GM12878 (cell line): ENCODE data around the gene AP2A2. TPM values are rescaled to one million over a fixed set of nuclear protein-coding genes. Genes with fewer than 3 reads are reported as not detected.

Experiments used
- ATAC-seq: fragments of 200-7000 bp; cut with Tn5 transposase; 3 replicates; pipeline ENCODE4 v1.9.1; 2020; ENCODE audit warnings: mild to moderate bottlenecking, moderate library complexity
- BruUV-seq: library from RNA; stranded (reverse); fragments of 400-500 nt; replicated peaks from 2 replicates; lab custom pipeline; 2021; lab: Mats Ljungman, UMichigan
- CTCF ChIA-PET: fragments of 300-600 bp; sonication (Branson Sonifier 250); formaldehyde crosslinking; extraction: SDS; loops from one replicate; lab custom pipeline; 2021; ENCODE audit warnings: inconsistent platforms; lab: Yijun Ruan, JAX
- POLR2A ChIA-PET: fragments of 350-600 bp; formaldehyde crosslinking; extraction: SDS; loops from one replicate; lab custom pipeline; 2021; ENCODE audit warnings: inconsistent platforms; lab: Charles Lee
- RAD21 ChIA-PET: fragments of 300-600 bp; sonication (Branson Sonifier 250); formaldehyde crosslinking; loops from one replicate; lab custom pipeline; 2023; ENCODE audit warnings: antibody characterized with exemption; ENCODE audit not compliant: unreplicated experiment; lab: Charles Lee
- SMC1A ChIA-PET: fragments of 300-600 bp; sonication (Branson Sonifier 250); formaldehyde crosslinking; loops from one replicate; lab custom pipeline; 2023; ENCODE audit not compliant: unreplicated experiment, uncharacterized antibody; lab: Charles Lee
- DNase-seq: peaks from one replicate; pipeline ENCODE4 v3.0.0-alpha.2; 2011; ENCODE audit warnings: low read depth, low spot score
- FAIRE-seq: peaks from 3 replicates; lab custom pipeline; 2011; peaks lifted over from hg19 to GRCh38; lab: Jason Lieb, UNC
- H2AFZ ChIP-seq: 2 replicates; pipeline ENCODE4 v1.6.0; 2011; ENCODE audit warnings: low read depth, low read length, control low read depth; ENCODE audit not compliant: control insufficient read depth
- H3K27ac ChIP-seq: 2 replicates; pipeline ENCODE4 v1.5.1; 2011; ENCODE audit warnings: control low read depth; ENCODE audit not compliant: control insufficient read depth, insufficient read depth
- H3K27me3 ChIP-seq, 2 experiments: replicated peaks in 1 of 2; 2 replicates each; pipeline versions ENCODE4 v1.6.0 to v1.6.1; 2011; ENCODE audit warnings: low read length in 1 of 2; ENCODE audit not compliant: control insufficient read depth in 2 of 2, insufficient read depth in 2 of 2
- H3K36me3 ChIP-seq, 2 experiments: 2 replicates each; pipeline ENCODE4 v1.5.1; 2011; ENCODE audit warnings: low read length in 1 of 2; ENCODE audit not compliant: control insufficient read depth in 2 of 2, insufficient read depth in 2 of 2
- H3K4me1 ChIP-seq: 2 replicates; pipeline ENCODE4 v1.6.1; 2011; ENCODE audit warnings: mild to moderate bottlenecking, low read length, moderate library complexity, mixed read lengths; ENCODE audit not compliant: control insufficient read depth, insufficient read depth
- H3K4me2 ChIP-seq: 2 replicates; pipeline ENCODE4 v1.6.0; 2011; ENCODE audit warnings: control low read depth; ENCODE audit not compliant: control insufficient read depth, insufficient read depth
- H3K4me3 ChIP-seq: fragments of 200-600 bp; sonication (generic); 2 replicates; pipeline ENCODE4 v1.5.1; 2016
- H3K79me2 ChIP-seq: 2 replicates; pipeline ENCODE4 v1.6.0; 2011; ENCODE audit warnings: low read length; ENCODE audit not compliant: control insufficient read depth, insufficient read depth
- H3K9ac ChIP-seq: 2 replicates; pipeline ENCODE4 v1.8.0; 2011; ENCODE audit warnings: low read length, control low read depth, mixed read lengths; ENCODE audit not compliant: control insufficient read depth, insufficient read depth
- H3K9me3 ChIP-seq: replicated peaks from 3 replicates; pipeline ENCODE4 v1.5.1; 2011; ENCODE audit warnings: mild to moderate bottlenecking, low read length; ENCODE audit not compliant: control insufficient read depth, insufficient read depth
- H4K20me1 ChIP-seq: 2 replicates; pipeline ENCODE4 v1.6.0; 2011; ENCODE audit not compliant: control insufficient read depth, insufficient read depth
- ATF2 ChIP-seq: IDR thresholded peaks from 2 replicates; pipeline ENCODE4 v1.6.1; 2012; ENCODE audit warnings: low read length, inconsistent platforms
- BCL11A ChIP-seq: IDR thresholded peaks from 2 replicates; pipeline ENCODE4 v1.6.1; 2011; ENCODE audit warnings: low read depth, low read length
- HDAC2 ChIP-seq: fragments of 200-600 bp; sonication (generic); IDR thresholded peaks from 2 replicates; pipeline ENCODE4 v1.6.1; 2017
- IRF5 ChIP-seq: fragments of 450-650 bp; IDR thresholded peaks from 2 replicates; pipeline ENCODE4 v1.6.1; 2017; ENCODE audit warnings: borderline replicate concordance
- KAT2A ChIP-seq: conservative IDR thresholded peaks from 2 replicates; pipeline ENCODE4 v1.6.1; 2011; ENCODE audit warnings: low read depth, low read length; ENCODE audit not compliant: control insufficient read depth
- KLF5 ChIP-seq: fragments of 450-650 bp; IDR thresholded peaks from 2 replicates; pipeline ENCODE4 v1.6.1; 2014; ENCODE audit warnings: mild to moderate bottlenecking; ENCODE audit not compliant: partially characterized antibody
- MYB ChIP-seq: fragments of 150-350 bp; IDR thresholded peaks from 2 replicates; pipeline ENCODE4 v1.6.1; 2014; ENCODE audit warnings: mild to moderate bottlenecking, low read depth, low read length, borderline replicate concordance
- NFYA ChIP-seq: IDR thresholded peaks from 2 replicates; pipeline ENCODE4 v1.6.1; 2011; ENCODE audit warnings: low read depth, mild to moderate bottlenecking, low read length, improper control_type of control experiment, borderline replicate concordance
- NR2F1 ChIP-seq: fragments of 450-650 bp; conservative IDR thresholded peaks from 2 replicates; pipeline ENCODE4 v1.6.1; 2017; ENCODE audit warnings: mild to moderate bottlenecking
- PAX8 ChIP-seq: fragments of 450-650 bp; IDR thresholded peaks from 2 replicates; pipeline ENCODE4 v1.6.1; 2017; ENCODE audit warnings: mild to moderate bottlenecking, moderate library complexity
- RAD51 ChIP-seq: fragments of 450-650 bp; IDR thresholded peaks from 2 replicates; pipeline ENCODE4 v1.6.1; 2016; ENCODE audit warnings: moderate library complexity, mild to moderate bottlenecking, inconsistent platforms
- SMAD5 ChIP-seq: IDR thresholded peaks from 2 replicates; pipeline ENCODE4 v1.6.1; 2016; ENCODE audit warnings: antibody characterized with exemption, low read depth
- SPI1 ChIP-seq: IDR thresholded peaks from 2 replicates; pipeline ENCODE4 v1.6.1; 2011; ENCODE audit warnings: low read depth, mild to moderate bottlenecking, low read length, moderate library complexity, borderline replicate concordance; ENCODE audit not compliant: insufficient read depth
- SREBF1 ChIP-seq: IDR thresholded peaks from 2 replicates; pipeline ENCODE4 v1.6.1; 2012; ENCODE audit warnings: mild to moderate bottlenecking, low read length
- TAF1 ChIP-seq: IDR thresholded peaks from 2 replicates; pipeline ENCODE4 v1.6.1; 2011; ENCODE audit warnings: mild to moderate bottlenecking, low read depth, low read length, borderline replicate concordance
- YBX1 ChIP-seq: fragments of 450-650 bp; IDR thresholded peaks from 2 replicates; pipeline ENCODE4 v1.6.1; 2016; ENCODE audit warnings: antibody characterized with exemption
- YY1 ChIP-seq: IDR thresholded peaks from 2 replicates; pipeline ENCODE4 v1.6.1; 2011; ENCODE audit warnings: low read depth, mild to moderate bottlenecking, low read length
- WGBS: methylation state at CpG from one replicate; pipeline ENCODE4 v1.1.6; 2016; ENCODE audit warnings: low lambda C conversion rate; ENCODE audit not compliant: insufficient replicate concordance, insufficient coverage; ENCODE audit errors: missing lambda C conversion rate; 5-methylcytosine and 5-hydroxymethylcytosine counted together
- in situ Hi-C: fragments of 300-500 bp; cut with MboI; formaldehyde crosslinking; loops from 9 replicates; pipeline ENCODE4 v1.14.3; 2018; ENCODE audit warnings: mixed read lengths
- intact Hi-C: fragments of 100-400 bp; cut with micrococcal nuclease; formaldehyde crosslinking; loops from one replicate; pipeline ENCODE4 v1.14.2; 2022; ENCODE audit not compliant: unreplicated experiment
- polyA plus RNA-seq, 11 experiments: library from polyadenylated mRNA; depleted of rRNA in 4 of 11; unstranded in 6 of 11; stranded (reverse) in 5 of 11; fragments of >200 nt; fragmentation: Nextera tagmentation in 4 of 11; fragmentation: Illumina TruSeq in 1 of 11; extraction: Ambion mirVana in 4 of 11; extraction: Trizol in 1 of 11; gene quantifications; 1 replicate in 1 of 11; 2 replicates in 10 of 11; pipeline versions ENCODE4 v1.2.1 to v1.2.3, GENCODE V29; 2011 to 2016; ENCODE audit warnings: inconsistent platforms in 2 of 11, missing spikeins in 2 of 11, low read depth in 1 of 11
- total RNA-seq, 4 experiments: library from RNA; depleted of rRNA in 3 of 4; stranded (reverse); fragments of >200 nt in 3 of 4; fragmentation: Illumina TruSeq in 1 of 4; extraction: Trizol in 1 of 4; gene quantifications; 2 replicates each; pipeline versions ENCODE4 v1.2.1 to v1.2.3, GENCODE V29; 2013 to 2021

The AP2A2 gene
- total and polyA plus RNA-seq, 10 of the 15 experiments (the other 5 are each of a cell fraction or from before 2014, with no cell fraction given): 0.58 to 48.8 (median 18.2) TPM

GRCh38 chr11:914204-914603 is 11.5 kb upstream of the AP2A2 start:
- ATAC-seq (no peak), FAIRE-seq (no peak), DNase-seq (no peak)
- peaks cover 14% of the 10 kb centered on the region for H3K79me2 ChIP-seq
- WGBS: 41% methylated on average over 5 of the region's 5 CpGs
- H3K9ac ChIP-seq: no peak overlapping the region
- no peak overlapping the region for H3K4me3 ChIP-seq
- no peaks in the 10 kb centered on the region for H4K20me1 ChIP-seq
- no peak for TF ChIP-seq SMAD5
- TF ChIP-seq RAD51: no peak
- TF ChIP-seq SREBF1: no peak
- TF ChIP-seq NFYA: no peak
- no peak for TF ChIP-seq NR2F1
- TF ChIP-seq IRF5: no peak
- TF ChIP-seq TAF1: no peak
- no peak for TF ChIP-seq PAX8
- no peak for TF ChIP-seq HDAC2
- no peak for TF ChIP-seq YBX1
- no peak for TF ChIP-seq MYB
- no peak for TF ChIP-seq KAT2A
- no peak for TF ChIP-seq SPI1
- TF ChIP-seq BCL11A: no peak
- no peak for TF ChIP-seq KLF5
- TF ChIP-seq ATF2: no peak
- no peak for TF ChIP-seq YY1
- CTCF ChIA-PET: no interaction called here
- H2AFZ ChIP-seq: no peak overlapping the region
- POLR2A ChIA-PET: no interaction called here
- H3K4me2 ChIP-seq: no peak overlapping the region
- SMC1A ChIA-PET: no interaction called here
- H3K4me1 ChIP-seq: peaks cover 4% of the 10 kb centered on the region
- H3K27me3 ChIP-seq: no peaks in the 10 kb centered on the region
- BruUV-seq: no TSS peak
- H3K9me3 ChIP-seq: no peaks in the 10 kb centered on the region
- H3K36me3 ChIP-seq: no peaks in the 10 kb centered on the region
- intact Hi-C loops: loop anchor here (5.0 kb wide), 1 partner anchor 72 kb away; the partner anchor contains the start of genes POLR2L and TSPAN4
- in situ Hi-C loops: no loop called here
- RAD21 ChIA-PET: no interaction called here
- no peak overlapping the region for H3K27ac ChIP-seq
